ENCODE results near the gene ASPRV1.

The ASPRV1 gene

GRCh38 chr2:69943000-69943842 lies 18.2 kb downstream of the ASPRV1 start:
- TF ChIP-seq FOXP2 (optimal IDR thresholded peaks at IDR 0.05; ENCODE audit: borderline replicate concordance, extremely low read depth, extremely low read length, insufficient read depth): no peak

GRCh38 chr2:69940691-69941090 lies 20.7 kb downstream of the ASPRV1 start:
- TF ChIP-seq FOXP2 (optimal IDR thresholded peaks at IDR 0.05; ENCODE audit: borderline replicate concordance, extremely low read depth, extremely low read length, insufficient read depth): no peak
- no peak for TF ChIP-seq SIN3A (IDR thresholded peaks at IDR 0.05; ENCODE audit: borderline replicate concordance, insufficient read depth, low read length)
- no peak for TF ChIP-seq TAF1 (IDR thresholded peaks at IDR 0.05; ENCODE audit: borderline replicate concordance, insufficient read depth, low read length)
- TF ChIP-seq, protein P1, sequence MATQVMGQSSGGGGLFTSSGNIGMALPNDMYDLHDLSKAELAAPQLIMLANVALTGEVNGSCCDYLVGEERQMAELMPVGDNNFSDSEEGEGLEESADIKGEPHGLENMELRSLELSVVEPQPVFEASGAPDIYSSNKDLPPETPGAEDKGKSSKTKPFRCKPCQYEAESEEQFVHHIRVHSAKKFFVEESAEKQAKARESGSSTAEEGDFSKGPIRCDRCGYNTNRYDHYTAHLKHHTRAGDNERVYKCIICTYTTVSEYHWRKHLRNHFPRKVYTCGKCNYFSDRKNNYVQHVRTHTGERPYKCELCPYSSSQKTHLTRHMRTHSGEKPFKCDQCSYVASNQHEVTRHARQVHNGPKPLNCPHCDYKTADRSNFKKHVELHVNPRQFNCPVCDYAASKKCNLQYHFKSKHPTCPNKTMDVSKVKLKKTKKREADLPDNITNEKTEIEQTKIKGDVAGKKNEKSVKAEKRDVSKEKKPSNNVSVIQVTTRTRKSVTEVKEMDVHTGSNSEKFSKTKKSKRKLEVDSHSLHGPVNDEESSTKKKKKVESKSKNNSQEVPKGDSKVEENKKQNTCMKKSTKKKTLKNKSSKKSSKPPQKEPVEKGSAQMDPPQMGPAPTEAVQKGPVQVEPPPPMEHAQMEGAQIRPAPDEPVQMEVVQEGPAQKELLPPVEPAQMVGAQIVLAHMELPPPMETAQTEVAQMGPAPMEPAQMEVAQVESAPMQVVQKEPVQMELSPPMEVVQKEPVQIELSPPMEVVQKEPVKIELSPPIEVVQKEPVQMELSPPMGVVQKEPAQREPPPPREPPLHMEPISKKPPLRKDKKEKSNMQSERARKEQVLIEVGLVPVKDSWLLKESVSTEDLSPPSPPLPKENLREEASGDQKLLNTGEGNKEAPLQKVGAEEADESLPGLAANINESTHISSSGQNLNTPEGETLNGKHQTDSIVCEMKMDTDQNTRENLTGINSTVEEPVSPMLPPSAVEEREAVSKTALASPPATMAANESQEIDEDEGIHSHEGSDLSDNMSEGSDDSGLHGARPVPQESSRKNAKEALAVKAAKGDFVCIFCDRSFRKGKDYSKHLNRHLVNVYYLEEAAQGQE (IDR thresholded peaks at IDR 0.05; ENCODE audit: insufficient read depth in 1 of 2, low read depth in 2 of 2, low read length in 2 of 2): no peak
- no peak for TF ChIP-seq POLR2AphosphoS5 (IDR thresholded peaks at IDR 0.05; ENCODE audit: low read depth, low read length)

GRCh38 chr2:69939722-69940121 lies 21.7 kb downstream of the ASPRV1 start:
- TF ChIP-seq, protein P1 (IDR thresholded peaks at IDR 0.05; ENCODE audit: insufficient read depth in 1 of 2, low read depth in 2 of 2, low read length in 2 of 2): no peak
- TF ChIP-seq FOXP2 (optimal IDR thresholded peaks at IDR 0.05; ENCODE audit: borderline replicate concordance, extremely low read depth, extremely low read length, insufficient read depth) (no peak), POLR2AphosphoS5 (IDR thresholded peaks at IDR 0.05; ENCODE audit: low read depth, low read length) (no peak), SIN3A (IDR thresholded peaks at IDR 0.05; ENCODE audit: borderline replicate concordance, insufficient read depth, low read length) (no peak), TAF1 (IDR thresholded peaks at IDR 0.05; ENCODE audit: borderline replicate concordance, insufficient read depth, low read length) (no peak)

- no peak for TF ChIP-seq FOXP2 (optimal IDR thresholded peaks at IDR 0.05; ENCODE audit: borderline replicate concordance, extremely low read depth, extremely low read length, insufficient read depth)
Observed at GRCh38 chr2:69937968-69938367, 23.5 kb downstream of the ASPRV1 start.

- TF ChIP-seq POLR2AphosphoS5 (IDR thresholded peaks at IDR 0.05; ENCODE audit: low read depth, low read length): no peak
- TF ChIP-seq FOXP2 (optimal IDR thresholded peaks at IDR 0.05; ENCODE audit: borderline replicate concordance, extremely low read depth, extremely low read length, insufficient read depth): no peak
- TF ChIP-seq SIN3A (IDR thresholded peaks at IDR 0.05; ENCODE audit: borderline replicate concordance, insufficient read depth, low read length): no peak
- TF ChIP-seq TAF1 (IDR thresholded peaks at IDR 0.05; ENCODE audit: borderline replicate concordance, insufficient read depth, low read length): no peak
- TF ChIP-seq, protein P1 (IDR thresholded peaks at IDR 0.05; ENCODE audit: insufficient read depth in 1 of 2, low read depth in 2 of 2, low read length in 2 of 2): no peak
Observed at GRCh38 chr2:69936906-69937305, 24.5 kb downstream of the ASPRV1 start.

GRCh38 chr2:69935011-69935410 lies 26.4 kb downstream of the ASPRV1 start:
- TF ChIP-seq FOXP2 (optimal IDR thresholded peaks at IDR 0.05; ENCODE audit: borderline replicate concordance, extremely low read depth, extremely low read length, insufficient read depth): no peak
- TF ChIP-seq TAF1 (IDR thresholded peaks at IDR 0.05; ENCODE audit: borderline replicate concordance, insufficient read depth, low read length): no peak

DNA sequence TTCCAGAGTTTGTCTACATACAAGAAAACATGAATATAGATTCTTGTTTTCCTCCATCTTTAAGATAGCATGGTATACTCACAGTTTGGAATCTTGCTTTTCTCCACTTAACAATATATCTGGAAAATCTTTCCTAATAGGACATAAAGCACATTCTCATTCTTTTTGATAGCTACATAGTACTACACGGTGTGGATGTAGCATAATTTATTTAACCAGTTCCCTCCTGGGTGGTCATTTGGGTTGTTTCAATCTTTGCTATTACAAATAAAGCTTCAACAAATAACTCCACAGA lies 26.9 kb downstream of the ASPRV1 start:
- TF ChIP-seq TAF1 (IDR thresholded peaks at IDR 0.05; ENCODE audit: borderline replicate concordance, insufficient read depth, low read length) (no peak), FOXP2 (optimal IDR thresholded peaks at IDR 0.05; ENCODE audit: borderline replicate concordance, extremely low read depth, extremely low read length, insufficient read depth) (no peak), POLR2AphosphoS5 (IDR thresholded peaks at IDR 0.05; ENCODE audit: low read depth, low read length) (no peak), SIN3A (IDR thresholded peaks at IDR 0.05; ENCODE audit: borderline replicate concordance, insufficient read depth, low read length) (no peak)
- TF ChIP-seq, protein P1 (IDR thresholded peaks at IDR 0.05; ENCODE audit: insufficient read depth in 1 of 2, low read depth in 2 of 2, low read length in 2 of 2): no peak

Measured in PFSK-1 (cell line).